AG04450 (cell line): Measurements from ENCODE around the gene ZBTB12. TPM values are rescaled to one million over a fixed set of nuclear protein-coding genes. Genes with fewer than 3 reads are reported as not detected.
"Not testable (repeated sequence)": the region's sequence is repeated elsewhere in the genome, so short reads cannot be mapped to it uniquely, and the experiment has no call there.

Experiments used
- CTCF ChIA-PET: fragments of 300-600, 350-600 bp; formaldehyde crosslinking; extraction: SDS; loops from one replicate; lab custom pipeline; 2022; ENCODE audit warnings: antibody characterized with exemption, inconsistent platforms; lab: Charles Lee
- POLR2A ChIA-PET: fragments of 350-600 bp; formaldehyde crosslinking; extraction: SDS; loops from one replicate; lab custom pipeline; 2021; ENCODE audit warnings: antibody characterized with exemption, inconsistent platforms; lab: Yijun Ruan, JAX
- DNase-seq: peaks from one replicate; pipeline ENCODE4 v3.0.0-alpha.2; 2011; ENCODE audit warnings: low read depth, low spot score
- H3K27ac ChIP-seq: one replicate; pipeline ENCODE4 v1.5.1; 2012; ENCODE audit warnings: low read depth, low read length, control low read depth
- H3K27me3 ChIP-seq: one replicate; pipeline ENCODE4 v1.6.0; 2012; ENCODE audit warnings: low read length; ENCODE audit not compliant: control insufficient read depth, insufficient read depth
- H3K4me3 ChIP-seq: 2 replicates; pipeline ENCODE4 v1.5.1; 2011; ENCODE audit warnings: mild to moderate bottlenecking, low read depth, low read length, control low read depth
- H3K9me3 ChIP-seq: 2 replicates; pipeline ENCODE4 v1.5.1; 2012; ENCODE audit warnings: low read length; ENCODE audit not compliant: control insufficient read depth, insufficient read depth
- CTCF ChIP-seq: IDR thresholded peaks from 2 replicates; pipeline ENCODE4 v1.5.1; 2011; ENCODE audit warnings: low read depth, low read length, control low read depth, inconsistent platforms
- polyA plus RNA-seq: library from polyadenylated mRNA; depleted of rRNA; stranded (reverse); fragments of >200 nt; gene quantifications from 2 replicates; pipeline ENCODE4 v1.2.3, GENCODE V29; 2011; rRNA removed
- small RNA-seq: library from RNA; depleted of rRNA; stranded (forward); fragments of <200 nt; gene quantifications from one replicate; pipeline ENCODE3, GENCODE V24; 2012; ENCODE audit warnings: low read depth; ENCODE audit not compliant: insufficient read length

Gene ZBTB12
- polyA plus RNA-seq, 1 experiment, result 2.4 TPM

DNA sequence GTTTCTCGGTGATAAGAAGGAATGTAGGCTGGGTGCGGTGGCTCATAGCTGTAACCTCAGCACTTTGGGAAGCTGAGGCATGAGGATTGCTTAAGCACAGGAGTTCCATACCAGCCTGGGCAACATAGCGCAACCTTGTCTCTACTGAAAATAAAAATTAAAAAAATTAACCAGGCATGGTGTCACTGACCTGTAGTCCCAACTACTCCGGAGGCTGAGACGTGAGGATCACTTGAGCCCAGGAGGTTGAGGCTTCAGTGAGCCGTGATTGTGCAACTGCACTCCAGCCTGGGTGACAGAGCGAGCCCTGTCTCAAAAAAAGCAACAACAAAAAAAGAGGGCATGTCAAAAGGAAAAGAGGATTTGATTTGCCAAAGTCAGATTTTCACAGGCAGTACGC lies 43.2 kb downstream of the ZBTB12 start:
- TF ChIP-seq CTCF, result no peak
- Histone ChIP-seq H3K4me3 (no peak overlapping the region), H3K27ac (no peak overlapping the region), H3K9me3 (no peaks in the 10 kb centered on the region; the same call in 1 of the 2 replicates), H3K27me3 (no peaks in the 10 kb centered on the region)
- DNase-seq, result no peak
- ChIA-PET POLR2A (no interaction called here), CTCF (no interaction called here)

DNA sequence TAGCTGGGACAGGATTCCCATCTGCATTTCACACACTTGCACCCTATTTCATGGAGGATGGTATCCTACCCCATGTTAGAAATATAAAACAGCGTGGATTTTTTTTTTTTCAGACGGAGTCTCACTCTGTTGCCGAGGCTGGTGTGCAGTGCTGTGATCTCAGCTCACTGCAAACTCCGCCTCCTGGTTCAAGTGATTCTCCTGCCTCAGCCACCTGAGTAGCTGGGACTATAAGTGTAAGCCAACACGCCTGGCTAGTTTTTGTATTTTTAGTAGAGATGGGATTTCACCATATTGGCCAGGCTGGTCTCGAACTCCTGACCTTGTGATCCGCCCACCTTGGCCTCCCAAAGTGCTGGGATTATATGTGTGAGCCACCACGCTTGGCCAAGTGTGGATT lies 44.1 kb downstream of the ZBTB12 start:
- H3K4me3 ChIP-seq, CTCF ChIA-PET, H3K27ac ChIP-seq, H3K27me3 ChIP-seq, DNase-seq, H3K9me3 ChIP-seq: not testable (repeated sequence)
- POLR2A ChIA-PET, result interaction anchor here (0.6 kb wide), 1 partner anchor 175 kb away, joined by 7 read pairs; no protein-coding TSS in a partner anchor

DNA sequence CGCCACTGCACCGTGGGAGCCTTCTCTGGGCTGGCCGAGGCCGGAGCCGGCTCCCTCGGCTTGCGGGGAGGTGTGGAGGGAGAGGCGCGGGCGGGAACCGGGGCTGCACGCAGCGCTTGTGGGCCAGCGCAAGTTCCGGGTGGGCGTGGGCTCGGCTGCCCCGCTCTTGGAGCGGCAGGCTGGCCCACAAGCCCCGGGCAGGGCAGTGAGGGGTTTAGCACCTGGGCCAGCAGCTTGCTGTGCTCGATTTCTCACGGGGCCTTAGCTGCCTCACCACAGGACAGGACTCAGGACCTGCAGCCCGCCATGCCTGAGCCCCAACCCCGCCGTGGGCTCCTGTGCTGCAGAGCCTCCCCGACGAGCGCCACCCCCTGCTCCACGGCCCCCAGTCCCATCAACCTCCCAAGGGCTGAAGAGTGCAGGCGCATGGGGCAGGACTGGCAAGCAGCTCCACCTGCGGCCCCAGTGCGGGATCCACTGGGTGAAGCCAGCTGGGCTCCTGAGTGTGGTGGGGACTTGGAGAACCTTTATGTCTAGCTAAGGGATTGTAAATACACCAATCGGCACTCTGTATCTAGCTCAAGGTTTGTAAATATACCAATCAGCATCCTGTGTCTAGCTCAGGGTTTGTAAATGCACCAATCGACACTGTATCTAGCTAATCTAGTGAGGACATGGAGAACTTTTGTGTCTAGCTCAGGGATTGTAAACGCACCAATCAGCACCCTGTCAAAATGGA lies 49.7 kb downstream of the ZBTB12 start:
- POLR2A ChIA-PET, result interaction anchor here (0.9 kb wide), 1 partner anchor 23 kb away, joined by 3 read pairs; no protein-coding TSS in a partner anchor
- H3K27me3 ChIP-seq, H3K27ac ChIP-seq, CTCF ChIA-PET, H3K4me3 ChIP-seq, H3K9me3 ChIP-seq, DNase-seq: not testable (repeated sequence)

GRCh38 chr6:31851485-31851832 lies 50.4 kb downstream of the ZBTB12 start:
- DNase-seq, result no peak
- Histone ChIP-seq H3K4me3 (no peak overlapping the region), H3K27ac (no peak overlapping the region), H3K27me3 (no peaks in the 10 kb centered on the region), H3K9me3 (peaks cover 4% of the 10 kb centered on the region; the same call in 1 of the 2 replicates)
- ChIA-PET CTCF (interaction anchor here (1.2 kb wide), 1 partner anchor 60 kb away, joined by 3 read pairs; no protein-coding TSS in a partner anchor), POLR2A (interaction anchor here (0.7 kb wide), 1 partner anchor 113 kb away, joined by 5 read pairs; no protein-coding TSS in a partner anchor)
- TF ChIP-seq CTCF, result no peak

GRCh38 chr6:31850765-31851484 lies 51.0 kb downstream of the ZBTB12 start:
- Histone ChIP-seq H3K27me3 (no peaks in the 10 kb centered on the region), H3K4me3 (no peak overlapping the region), H3K27ac (no peak overlapping the region), H3K9me3 (peaks cover 4% of the 10 kb centered on the region; the same call in 1 of the 2 replicates)
- TF ChIP-seq CTCF, result no peak
- DNase-seq, result no peak
- CTCF ChIA-PET, result interaction anchor here (1.2 kb wide), 1 partner anchor 60 kb away, joined by 3 read pairs; no protein-coding TSS in a partner anchor
- POLR2A ChIA-PET, result interaction anchor here (0.7 kb wide), 1 partner anchor 113 kb away, joined by 5 read pairs; no protein-coding TSS in a partner anchor

Small RNA genes lying within 50 kb of the gene (small RNA-seq; reads per million reads assigned to genes)
- gene AL645922.1, result not detected

Other genes with a start within 250 kb of the ZBTB12 start
- 58.2 and 68.7 TPM in 2 replicates for gene BAG6, start 249.4 kb downstream of the ZBTB12 start, polyA plus RNA-seq
- gene APOM, start 246.2 kb downstream of the ZBTB12 start, polyA plus RNA-seq, result 2.8 and 3.9 TPM in 2 replicates
- 10.2 and 11.6 TPM in 2 replicates for gene C6orf47, start 241.3 kb downstream of the ZBTB12 start, polyA plus RNA-seq
- 12.7 and 13.5 TPM in 2 replicates for gene GPANK1, start 237.1 kb downstream of the ZBTB12 start, polyA plus RNA-seq
- gene CSNK2B, start 236.0 kb downstream of the ZBTB12 start, polyA plus RNA-seq, result 80.1 and 96.0 TPM in 2 replicates
- gene LY6G5B, start 232.1 kb downstream of the ZBTB12 start, polyA plus RNA-seq, result 5.5 and 7.0 TPM in 2 replicates
- 2.0 and 2.7 TPM in 2 replicates for gene LY6G5C, start 221.0 kb downstream of the ZBTB12 start, polyA plus RNA-seq
- 34.0 and 36.3 TPM in 2 replicates for gene ABHD16A, start 198.8 kb downstream of the ZBTB12 start, polyA plus RNA-seq
- not detected in 2 replicates for gene LY6G6F, start 195.2 kb downstream of the ZBTB12 start, polyA plus RNA-seq
- not detected in 2 replicates for gene LY6G6D, start 186.7 kb downstream of the ZBTB12 start, polyA plus RNA-seq
- not detected in 2 replicates for gene LY6G6C, start 180.3 kb downstream of the ZBTB12 start, polyA plus RNA-seq
- gene MPIG6B, start 178.7 kb downstream of the ZBTB12 start, polyA plus RNA-seq, result not detected in 2 replicates
- gene DDAH2, start 172.8 kb downstream of the ZBTB12 start, polyA plus RNA-seq, result 44.4 and 59.1 TPM in 2 replicates
- gene CLIC1, start 165.6 kb downstream of the ZBTB12 start, polyA plus RNA-seq, result 466 and 531 TPM in 2 replicates
- gene MSH5, start 162.1 kb downstream of the ZBTB12 start, polyA plus RNA-seq, result 6.4 and 7.2 TPM in 2 replicates
- gene SAPCD1, start 139.4 kb downstream of the ZBTB12 start, polyA plus RNA-seq, result 0.24 and 0.88 TPM in 2 replicates
- 0.10 and 0.32 TPM in 2 replicates for gene VWA7, start 124.8 kb downstream of the ZBTB12 start, polyA plus RNA-seq
- 16.0 and 23.9 TPM in 2 replicates for gene VARS1, start 106.3 kb downstream of the ZBTB12 start, polyA plus RNA-seq
- 34.2 and 38.3 TPM in 2 replicates for gene LSM2, start 95.1 kb downstream of the ZBTB12 start, polyA plus RNA-seq
- 1.1 and 1.2 TPM in 2 replicates for gene HSPA1L, start 86.8 kb downstream of the ZBTB12 start, polyA plus RNA-seq
- 46.6 and 50.4 TPM in 2 replicates for gene HSPA1A, start 86.5 kb downstream of the ZBTB12 start, polyA plus RNA-seq
- gene HSPA1B, start 74.3 kb downstream of the ZBTB12 start, polyA plus RNA-seq, result 31.9 TPM in 2 replicates
- 39.0 and 49.4 TPM in 2 replicates for gene NEU1, start 39.3 kb downstream of the ZBTB12 start, polyA plus RNA-seq
- 0.04 and 0.12 TPM in 2 replicates for gene SLC44A4, start 23.1 kb downstream of the ZBTB12 start, polyA plus RNA-seq
- gene EHMT2, start 4.4 kb downstream of the ZBTB12 start, polyA plus RNA-seq, result 23.8 and 28.5 TPM in 2 replicates
- gene C2, start 25.6 kb upstream of the ZBTB12 start, polyA plus RNA-seq, result 1.5 and 1.9 TPM in 2 replicates
- 13.3 and 14.0 TPM in 2 replicates for gene CFB, start 44.0 kb upstream of the ZBTB12 start, polyA plus RNA-seq
- gene NELFE, start 56.9 kb upstream of the ZBTB12 start, polyA plus RNA-seq, result 51.4 and 55.7 TPM in 2 replicates
- gene SKIC2, start 57.1 kb upstream of the ZBTB12 start, polyA plus RNA-seq, result 26.0 and 30.4 TPM in 2 replicates
- gene DXO, start 70.1 kb upstream of the ZBTB12 start, polyA plus RNA-seq, result 11.4 and 14.9 TPM in 2 replicates
- 7.5 and 7.6 TPM in 2 replicates for gene C4A, start 80.0 kb upstream of the ZBTB12 start, polyA plus RNA-seq
- 5.8 and 7.8 TPM in 2 replicates for gene C4B, start 112.7 kb upstream of the ZBTB12 start, polyA plus RNA-seq
- 0.05 and 0.06 TPM in 2 replicates for gene CYP21A2, start 136.3 kb upstream of the ZBTB12 start, polyA plus RNA-seq
- 0.25 and 0.35 TPM in 2 replicates for gene TNXB, start 207.3 kb upstream of the ZBTB12 start, polyA plus RNA-seq
- gene ATF6B, start 226.2 kb upstream of the ZBTB12 start, polyA plus RNA-seq, result 39.2 and 60.0 TPM in 2 replicates
- 3.1 and 3.8 TPM in 2 replicates for gene FKBPL, start 228.2 kb upstream of the ZBTB12 start, polyA plus RNA-seq
- 0.27 and 0.47 TPM in 2 replicates for gene PRRT1, start 249.9 kb upstream of the ZBTB12 start, polyA plus RNA-seq